ENCODE results near the gene COG6. TPM values are rescaled to one million over a fixed set of nuclear protein-coding genes. Genes with fewer than 3 reads are reported as not detected.

The COG6 gene
- total and polyA plus RNA-seq, 4 donors: 4.5 to 10.7 (median 8.0) TPM

DNA sequence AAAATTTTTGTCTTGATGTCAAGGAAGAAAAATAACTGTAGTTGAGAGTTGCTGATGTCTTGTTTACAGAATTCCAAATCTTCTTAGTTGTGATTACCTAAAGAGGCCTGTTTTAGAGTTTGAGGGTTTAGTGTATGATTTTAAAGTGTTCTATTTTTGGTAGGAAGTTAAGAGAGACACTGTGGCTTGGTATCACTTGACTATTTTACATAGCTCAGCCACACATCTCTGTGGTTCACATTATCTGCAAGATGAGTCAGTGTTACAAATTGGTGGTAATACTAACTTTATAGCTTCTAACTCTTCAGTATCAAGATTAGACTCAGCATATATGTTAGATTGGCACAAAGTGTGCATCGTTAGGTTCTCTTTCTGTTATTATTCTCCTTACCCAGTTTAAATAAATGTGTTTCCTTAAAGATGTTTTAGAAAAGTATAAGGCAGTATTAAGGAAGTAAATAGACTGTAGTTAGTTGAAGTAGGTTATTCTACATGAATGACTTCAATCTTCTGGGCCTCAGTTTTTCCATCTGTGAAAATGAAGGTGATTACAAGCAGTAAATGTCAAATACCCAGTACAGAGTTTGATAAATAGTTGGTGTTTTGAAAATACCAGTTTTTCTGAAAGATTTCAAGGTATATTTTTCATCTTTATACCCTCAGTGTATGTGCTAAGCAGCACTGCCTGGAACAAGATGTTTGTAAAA is 33.4 kb downstream of the COG6 start:
- no peak overlapping the region for H3K9ac ChIP-seq (ENCODE audit: low read depth in 1 of 2, low read length in 2 of 2)
- TF ChIP-seq FOXA2 (IDR thresholded peaks at IDR 0.05): no peak
- no peak for TF ChIP-seq EGR1 (IDR thresholded peaks at IDR 0.05; ENCODE audit: low read depth in 2 of 2)
- TF ChIP-seq, protein P1, sequence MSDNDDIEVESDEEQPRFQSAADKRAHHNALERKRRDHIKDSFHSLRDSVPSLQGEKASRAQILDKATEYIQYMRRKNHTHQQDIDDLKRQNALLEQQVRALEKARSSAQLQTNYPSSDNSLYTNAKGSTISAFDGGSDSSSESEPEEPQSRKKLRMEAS (IDR thresholded peaks at IDR 0.05): no peak
- TF ChIP-seq, protein P2, sequence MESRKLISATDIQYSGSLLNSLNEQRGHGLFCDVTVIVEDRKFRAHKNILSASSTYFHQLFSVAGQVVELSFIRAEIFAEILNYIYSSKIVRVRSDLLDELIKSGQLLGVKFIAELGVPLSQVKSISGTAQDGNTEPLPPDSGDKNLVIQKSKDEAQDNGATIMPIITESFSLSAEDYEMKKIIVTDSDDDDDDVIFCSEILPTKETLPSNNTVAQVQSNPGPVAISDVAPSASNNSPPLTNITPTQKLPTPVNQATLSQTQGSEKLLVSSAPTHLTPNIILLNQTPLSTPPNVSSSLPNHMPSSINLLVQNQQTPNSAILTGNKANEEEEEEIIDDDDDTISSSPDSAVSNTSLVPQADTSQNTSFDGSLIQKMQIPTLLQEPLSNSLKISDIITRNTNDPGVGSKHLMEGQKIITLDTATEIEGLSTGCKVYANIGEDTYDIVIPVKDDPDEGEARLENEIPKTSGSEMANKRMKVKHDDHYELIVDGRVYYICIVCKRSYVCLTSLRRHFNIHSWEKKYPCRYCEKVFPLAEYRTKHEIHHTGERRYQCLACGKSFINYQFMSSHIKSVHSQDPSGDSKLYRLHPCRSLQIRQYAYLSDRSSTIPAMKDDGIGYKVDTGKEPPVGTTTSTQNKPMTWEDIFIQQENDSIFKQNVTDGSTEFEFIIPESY (IDR thresholded peaks at IDR 0.05): no peak
- no peak for TF ChIP-seq SP1 (IDR thresholded peaks at IDR 0.05)
- TF ChIP-seq HNF4A (conservative IDR thresholded peaks at IDR 0.05): no peak
- no peak for TF ChIP-seq HNF4G (IDR thresholded peaks at IDR 0.05)
- TF ChIP-seq, protein P3, sequence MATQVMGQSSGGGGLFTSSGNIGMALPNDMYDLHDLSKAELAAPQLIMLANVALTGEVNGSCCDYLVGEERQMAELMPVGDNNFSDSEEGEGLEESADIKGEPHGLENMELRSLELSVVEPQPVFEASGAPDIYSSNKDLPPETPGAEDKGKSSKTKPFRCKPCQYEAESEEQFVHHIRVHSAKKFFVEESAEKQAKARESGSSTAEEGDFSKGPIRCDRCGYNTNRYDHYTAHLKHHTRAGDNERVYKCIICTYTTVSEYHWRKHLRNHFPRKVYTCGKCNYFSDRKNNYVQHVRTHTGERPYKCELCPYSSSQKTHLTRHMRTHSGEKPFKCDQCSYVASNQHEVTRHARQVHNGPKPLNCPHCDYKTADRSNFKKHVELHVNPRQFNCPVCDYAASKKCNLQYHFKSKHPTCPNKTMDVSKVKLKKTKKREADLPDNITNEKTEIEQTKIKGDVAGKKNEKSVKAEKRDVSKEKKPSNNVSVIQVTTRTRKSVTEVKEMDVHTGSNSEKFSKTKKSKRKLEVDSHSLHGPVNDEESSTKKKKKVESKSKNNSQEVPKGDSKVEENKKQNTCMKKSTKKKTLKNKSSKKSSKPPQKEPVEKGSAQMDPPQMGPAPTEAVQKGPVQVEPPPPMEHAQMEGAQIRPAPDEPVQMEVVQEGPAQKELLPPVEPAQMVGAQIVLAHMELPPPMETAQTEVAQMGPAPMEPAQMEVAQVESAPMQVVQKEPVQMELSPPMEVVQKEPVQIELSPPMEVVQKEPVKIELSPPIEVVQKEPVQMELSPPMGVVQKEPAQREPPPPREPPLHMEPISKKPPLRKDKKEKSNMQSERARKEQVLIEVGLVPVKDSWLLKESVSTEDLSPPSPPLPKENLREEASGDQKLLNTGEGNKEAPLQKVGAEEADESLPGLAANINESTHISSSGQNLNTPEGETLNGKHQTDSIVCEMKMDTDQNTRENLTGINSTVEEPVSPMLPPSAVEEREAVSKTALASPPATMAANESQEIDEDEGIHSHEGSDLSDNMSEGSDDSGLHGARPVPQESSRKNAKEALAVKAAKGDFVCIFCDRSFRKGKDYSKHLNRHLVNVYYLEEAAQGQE (IDR thresholded peaks at IDR 0.05): no peak
- TF ChIP-seq RAD21 (IDR thresholded peaks at IDR 0.05): no peak
- TF ChIP-seq GABPA (IDR thresholded peaks at IDR 0.05 in 1 of 2, conservative IDR thresholded peaks at IDR 0.05 in 1 of 2): no peak
- no peak for TF ChIP-seq TAF1 (conservative IDR thresholded peaks at IDR 0.05)
- no peak for TF ChIP-seq NR2F2 (IDR thresholded peaks at IDR 0.05)
- no peak for TF ChIP-seq RXRA (IDR thresholded peaks at IDR 0.05)
- TF ChIP-seq YY1 (IDR thresholded peaks at IDR 0.05): no peak
- TF ChIP-seq, protein P4, sequence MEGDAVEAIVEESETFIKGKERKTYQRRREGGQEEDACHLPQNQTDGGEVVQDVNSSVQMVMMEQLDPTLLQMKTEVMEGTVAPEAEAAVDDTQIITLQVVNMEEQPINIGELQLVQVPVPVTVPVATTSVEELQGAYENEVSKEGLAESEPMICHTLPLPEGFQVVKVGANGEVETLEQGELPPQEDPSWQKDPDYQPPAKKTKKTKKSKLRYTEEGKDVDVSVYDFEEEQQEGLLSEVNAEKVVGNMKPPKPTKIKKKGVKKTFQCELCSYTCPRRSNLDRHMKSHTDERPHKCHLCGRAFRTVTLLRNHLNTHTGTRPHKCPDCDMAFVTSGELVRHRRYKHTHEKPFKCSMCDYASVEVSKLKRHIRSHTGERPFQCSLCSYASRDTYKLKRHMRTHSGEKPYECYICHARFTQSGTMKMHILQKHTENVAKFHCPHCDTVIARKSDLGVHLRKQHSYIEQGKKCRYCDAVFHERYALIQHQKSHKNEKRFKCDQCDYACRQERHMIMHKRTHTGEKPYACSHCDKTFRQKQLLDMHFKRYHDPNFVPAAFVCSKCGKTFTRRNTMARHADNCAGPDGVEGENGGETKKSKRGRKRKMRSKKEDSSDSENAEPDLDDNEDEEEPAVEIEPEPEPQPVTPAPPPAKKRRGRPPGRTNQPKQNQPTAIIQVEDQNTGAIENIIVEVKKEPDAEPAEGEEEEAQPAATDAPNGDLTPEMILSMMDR (IDR thresholded peaks at IDR 0.05; ENCODE audit: low read depth, low read length, missing input control): no peak
- TF ChIP-seq FOXA1 (IDR thresholded peaks at IDR 0.05): no peak
- TF ChIP-seq, protein P5, sequence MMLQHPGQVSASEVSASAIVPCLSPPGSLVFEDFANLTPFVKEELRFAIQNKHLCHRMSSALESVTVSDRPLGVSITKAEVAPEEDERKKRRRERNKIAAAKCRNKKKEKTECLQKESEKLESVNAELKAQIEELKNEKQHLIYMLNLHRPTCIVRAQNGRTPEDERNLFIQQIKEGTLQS (IDR thresholded peaks at IDR 0.05): no peak
- no peaks in the 10 kb centered on the region for H3K27me3 ChIP-seq (ENCODE audit: control insufficient read depth in 4 of 4, insufficient read depth in 4 of 4, low read length in 3 of 4)
- no peak overlapping the region for H3K27ac ChIP-seq (ENCODE audit: low read depth in 1 of 2, low read length in 2 of 2)
- no peaks in the 10 kb centered on the region for H3K4me1 ChIP-seq (ENCODE audit: control insufficient read depth in 4 of 4, insufficient read depth in 4 of 4, low read length in 3 of 4)
- 85% methylated on average over 1 of the region's 1 CpG for WGBS
- no peak overlapping the region for H3K4me3 ChIP-seq (ENCODE audit: low read depth in 1 of 3, low read length in 3 of 3)
- no peaks in the 10 kb centered on the region for H3K9me3 ChIP-seq (ENCODE audit: control insufficient read depth in 4 of 4, low read length in 3 of 4)
- peaks cover 0 to 8% (median 3%) of the 10 kb centered on the region in 4 donors for H3K36me3 ChIP-seq (ENCODE audit: control insufficient read depth in 4 of 4, insufficient read depth in 3 of 4, low read depth in 1 of 4, low read length in 3 of 4)
- DNase-seq (ENCODE audit: low spot score): no peak

All from liver (tissue), 9 donors.